GM19463 (cell line): ENCODE measurements around the gene PSAT1.

Source experiments
- ATAC-seq: cut with Tn5 transposase; IDR thresholded peaks from one replicate; pipeline ENCODE4 v1.9.1; 2021; ENCODE audit warnings: mild to moderate bottlenecking, moderate library complexity; ENCODE audit not compliant: unreplicated experiment

Gene PSAT1

GRCh38 chr9:78292026-78292425 lies 4.9 kb upstream of the PSAT1 start:
- ATAC-seq = no peak

GRCh38 chr9:78292716-78293497 lies 4.0 kb upstream of the PSAT1 start:
- no peak for ATAC-seq

GRCh38 chr9:78294290-78295176 lies 2.4 kb upstream of the PSAT1 start:
- ATAC-seq = no peak

- no peak for ATAC-seq
Observed at GRCh38 chr9:78295177-78295575, 1.7 kb upstream of the PSAT1 start.

GRCh38 chr9:78295731-78296130 lies 1.2 kb upstream of the PSAT1 start:
- ATAC-seq = no peak

GRCh38 chr9:78296201-78296892 lies 578 bp upstream of the PSAT1 start:
- ATAC-seq = no peak

GRCh38 chr9:78297672-78297961 lies 692 bp downstream of the PSAT1 start:
- no peak for ATAC-seq

- no peak for ATAC-seq
Observed at GRCh38 chr9:78298046-78298765, 1.3 kb downstream of the PSAT1 start.

- no peak for ATAC-seq
Observed at GRCh38 chr9:78300209-78300608, 3.3 kb downstream of the PSAT1 start.

GRCh38 chr9:78301466-78301865 lies 4.5 kb downstream of the PSAT1 start:
- ATAC-seq = no peak

- no peak for ATAC-seq
Observed at GRCh38 chr9:78303377-78304062, 6.6 kb downstream of the PSAT1 start.

GRCh38 chr9:78304357-78304756 lies 7.4 kb downstream of the PSAT1 start:
- no peak for ATAC-seq

- ATAC-seq = no peak
Observed at GRCh38 chr9:78306222-78307076, 9.5 kb downstream of the PSAT1 start.

GRCh38 chr9:78307360-78307759 lies 10.4 kb downstream of the PSAT1 start:
- no peak for ATAC-seq

GRCh38 chr9:78309066-78309465 lies 12.1 kb downstream of the PSAT1 start:
- ATAC-seq = no peak

- ATAC-seq = no peak
Observed at GRCh38 chr9:78311075-78311474, 14.2 kb downstream of the PSAT1 start.

GRCh38 chr9:78311886-78312524 lies 15.1 kb downstream of the PSAT1 start:
- no peak for ATAC-seq

- ATAC-seq = no peak
Observed at GRCh38 chr9:78314550-78314949, 17.6 kb downstream of the PSAT1 start.
